GM23338 (cell line): Measurements from ENCODE around the gene LRRIQ4. TPM values are rescaled to one million over a fixed set of nuclear protein-coding genes. Genes with fewer than 3 reads are reported as not detected.

ENCODE experiments used
- ATAC-seq: fragments of 200-7000 bp; cut with Tn5 transposase; 3 replicates; pipeline ENCODE4 v1.9.1; 2020
- DNase-seq: peaks from one replicate; pipeline ENCODE4 v3.0.0-alpha.2; 2015; ENCODE audit warnings: low spot score
- H2AFZ ChIP-seq: fragments of 200-600 bp; sonication (generic); 2 replicates; pipeline ENCODE4 v1.8.0; 2016; ENCODE audit warnings: antibody characterized with exemption, mild to moderate bottlenecking, moderate library complexity
- H3F3A ChIP-seq: fragments of 200-600 bp; sonication (generic); replicated peaks from 2 replicates; pipeline ENCODE4 v1.8.0; 2017; ENCODE audit warnings: antibody characterized with exemption, mixed run types, low read depth
- H3K27ac ChIP-seq: fragments of 200-600 bp; sonication (generic); 2 replicates; pipeline ENCODE4 v1.6.1; 2016; ENCODE audit warnings: low read depth
- H3K27me3 ChIP-seq: fragments of 200-600 bp; sonication (generic); 2 replicates; pipeline ENCODE4 v1.8.0; 2016; ENCODE audit warnings: mild to moderate bottlenecking, mixed run types, moderate library complexity; ENCODE audit not compliant: insufficient read depth
- H3K36me3 ChIP-seq: fragments of 200-600 bp; sonication (generic); 2 replicates; pipeline ENCODE4 v1.8.0; 2016; ENCODE audit warnings: mild to moderate bottlenecking; ENCODE audit not compliant: insufficient read depth
- H3K4me1 ChIP-seq: fragments of 200-600 bp; sonication (generic); 2 replicates; pipeline ENCODE4 v1.8.0; 2016; ENCODE audit warnings: mild to moderate bottlenecking, moderate library complexity; ENCODE audit not compliant: insufficient read depth
- H3K4me2 ChIP-seq: fragments of 200-600 bp; sonication (generic); 2 replicates; pipeline ENCODE4 v1.7.1; 2017; ENCODE audit warnings: mixed run types
- H3K4me3 ChIP-seq: fragments of 200-600 bp; sonication (generic); 2 replicates; pipeline ENCODE4 v1.6.1; 2016; ENCODE audit warnings: mixed run types
- H3K79me2 ChIP-seq: fragments of 200-600 bp; sonication (generic); replicated peaks from 2 replicates; pipeline ENCODE4 v1.8.0; 2017; ENCODE audit warnings: mild to moderate bottlenecking; ENCODE audit not compliant: insufficient read depth
- H3K9me2 ChIP-seq: fragments of 200-600 bp; sonication (generic); 2 replicates; pipeline ENCODE4 v1.8.0; 2017; ENCODE audit not compliant: insufficient read depth
- H4K20me1 ChIP-seq: fragments of 200-600 bp; sonication (generic); replicated peaks from 2 replicates; pipeline ENCODE4 v1.8.0; 2017; ENCODE audit warnings: mild to moderate bottlenecking; ENCODE audit not compliant: insufficient read depth
- H3K27ac Mint-ChIP-seq: 2 replicates; pipeline ENCODE4 v1.8.0; 2020; ENCODE audit warnings: inconsistent platforms, mild to moderate bottlenecking, moderate library complexity, mixed read lengths
- H3K27me3 Mint-ChIP-seq: 3 replicates; pipeline ENCODE4 v1.8.0; 2022; ENCODE audit warnings: low read depth, mild to moderate bottlenecking, moderate library complexity, mixed read lengths, inconsistent platforms; ENCODE audit not compliant: insufficient read depth, poor library complexity
- H3K36me3 Mint-ChIP-seq: 3 replicates; pipeline ENCODE4 v1.8.0; 2021; ENCODE audit warnings: low read depth, mild to moderate bottlenecking, inconsistent platforms, moderate library complexity, mixed read lengths
- H3K4me1 Mint-ChIP-seq: 3 replicates; pipeline ENCODE4 v1.8.0; 2020; ENCODE audit warnings: mild to moderate bottlenecking, inconsistent platforms, mixed read lengths
- H3K4me3 Mint-ChIP-seq: 3 replicates; pipeline ENCODE4 v1.8.0; 2021; ENCODE audit warnings: moderate library complexity, mild to moderate bottlenecking, inconsistent platforms, mixed read lengths
- H3K9me3 Mint-ChIP-seq: 3 replicates; pipeline ENCODE4 v1.8.0; 2020; ENCODE audit warnings: moderate library complexity, mild to moderate bottlenecking, inconsistent platforms, mixed read lengths
- CREB1 ChIP-seq: fragments of 250-450 bp; sonication (Bioruptor Pico); IDR thresholded peaks from 2 replicates; pipeline ENCODE4 v1.5.0; 2020; ENCODE audit warnings: low read depth, mild to moderate bottlenecking, moderate library complexity
- CTCF ChIP-seq, 2 experiments: fragments of 200-600 bp in 1 of 2; sonication (generic) in 1 of 2; conservative IDR thresholded peaks; 2 replicates each; pipeline versions ENCODE4 v1.5.1 to v1.6.1; 2016 to 2017; ENCODE audit warnings: antibody characterized with exemption in 2 of 2, low read depth in 2 of 2, mild to moderate bottlenecking in 2 of 2, moderate library complexity in 1 of 2
- ETS1 ChIP-seq: IDR thresholded peaks from 2 replicates; pipeline ENCODE4 v1.6.1; 2016; ENCODE audit warnings: antibody characterized with exemption
- EZH2 ChIP-seq: fragments of 200-600 bp; sonication (generic); IDR thresholded peaks from one replicate; pipeline ENCODE4 v1.8.0; 2017; ENCODE audit warnings: antibody characterized with exemption, mild to moderate bottlenecking, low read depth; ENCODE audit not compliant: unreplicated experiment
- EZH2phosphoT487 ChIP-seq: fragments of 200-600 bp; sonication (generic); IDR thresholded peaks from one replicate; pipeline ENCODE4 v1.8.1; 2018; ENCODE audit warnings: antibody characterized with exemption; ENCODE audit not compliant: unreplicated experiment
- JUNB ChIP-seq: IDR thresholded peaks from one replicate; pipeline ENCODE4 v1.6.1; 2016; ENCODE audit warnings: antibody characterized with exemption; ENCODE audit not compliant: unreplicated experiment
- NANOG ChIP-seq: IDR thresholded peaks from 2 replicates; pipeline ENCODE4 v1.6.1; 2016; ENCODE audit warnings: antibody characterized with exemption, borderline replicate concordance
- POLR2AphosphoS5 ChIP-seq: IDR thresholded peaks from 2 replicates; pipeline ENCODE4 v1.6.1; 2016; ENCODE audit warnings: antibody characterized with exemption, low read depth
- REST ChIP-seq: IDR thresholded peaks from one replicate; pipeline ENCODE4 v1.6.1; 2018; ENCODE audit warnings: antibody characterized with exemption; ENCODE audit not compliant: unreplicated experiment
- STAT1 ChIP-seq: IDR thresholded peaks from one replicate; pipeline ENCODE4 v1.6.1; 2016; ENCODE audit warnings: antibody characterized with exemption; ENCODE audit not compliant: unreplicated experiment
- ZNF114 ChIP-seq: fragments of 250-450 bp; sonication (Bioruptor Pico); IDR thresholded peaks from 2 replicates; pipeline ENCODE4 v1.5.0; 2020; ENCODE audit warnings: mild to moderate bottlenecking, moderate library complexity
- ZNF331 ChIP-seq: fragments of 250-450 bp; sonication (Bioruptor Pico); IDR thresholded peaks from 2 replicates; pipeline ENCODE4 v1.5.0; 2020; ENCODE audit warnings: low read depth, mild to moderate bottlenecking, moderate library complexity
- ZNF462 ChIP-seq: fragments of 250-450 bp; sonication (Bioruptor Pico); IDR thresholded peaks from 2 replicates; pipeline ENCODE4 v1.5.0; 2020; ENCODE audit warnings: mild to moderate bottlenecking, moderate library complexity
- polyA plus RNA-seq: library from polyadenylated mRNA; unstranded; fragments of >200 nt; fragmentation: Nextera tagmentation; extraction: Ambion mirVana; gene quantifications from 2 replicates; pipeline ENCODE4 v1.2.1, GENCODE V29; 2016
- total RNA-seq: library from RNA; depleted of rRNA; stranded (reverse); fragments of >200 nt; shearing (Covaris generic); gene quantifications from 2 replicates; pipeline ENCODE4 v1.2.3, GENCODE V29; 2014

The LRRIQ4 gene
- total and polyA plus RNA-seq, 2 experiments from 2014 or later: 0.29 TPM; not detected in 1

- peaks cover 34% of the 10 kb centered on the region for H3K79me2 ChIP-seq
- TF ChIP-seq REST (no peak), STAT1 (no peak), JUNB (no peak), EZH2 (no peak), ZNF114 (no peak), CREB1 (no peak), EZH2phosphoT487 (no peak), NANOG (no peak), ZNF462 (CRISPR knock-in tag) (no peak), ZNF331 (CRISPR knock-in tag) (no peak), CTCF (conservative IDR thresholded peaks at IDR 0.05; ENCODE audit: low read depth in 2 of 2) (no peak), ETS1 (no peak), POLR2AphosphoS5 (no peak)
- H3K4me2 ChIP-seq: no peak overlapping the region
- no peak overlapping the region for H2AFZ ChIP-seq
- Mint-ChIP-seq H3K36me3 (peaks cover 70% of the 10 kb centered on the region), H3K27ac (no peak overlapping the region), H3K4me3 (no peak overlapping the region), H3K9me3 (no peaks in the 10 kb centered on the region), H3K27me3 (no peaks in the 10 kb centered on the region), H3K4me1 (peaks cover 13% of the 10 kb centered on the region)
- H3K4me1 ChIP-seq: peaks cover 8% of the 10 kb centered on the region
- no peaks in the 10 kb centered on the region for H3K9me2 ChIP-seq
- DNase-seq: no peak
- no peak overlapping the region for H3K27ac ChIP-seq
- ATAC-seq: no peak
- no peaks in the 10 kb centered on the region for H3K27me3 ChIP-seq
- no peaks in the 10 kb centered on the region; the same call in 1 of the 2 replicates for H4K20me1 ChIP-seq
- no peaks in the 10 kb centered on the region for H3F3A ChIP-seq
- no peak overlapping the region for H3K4me3 ChIP-seq
- peaks cover 52% of the 10 kb centered on the region for H3K36me3 ChIP-seq
Observed at GRCh38 chr3:169780742-169781141, 31.9 kb upstream of the LRRIQ4 start.
